ENCODE measurements around the gene SYNGR1.
"Not testable (repeated sequence)": the region's sequence is repeated elsewhere in the genome, so short reads cannot be mapped to it uniquely, and the experiment has no call there.

The SYNGR1 gene

GRCh38 chr22:39348909-39349505 lies 784 bp upstream of the SYNGR1 start:
- in situ Hi-C loops (cut with MboI; ENCODE audit: low sequenced_read_pairs) = no loop called here

GRCh38 chr22:39349506-39349966 lies 255 bp upstream of the SYNGR1 start:
- in situ Hi-C loops (cut with MboI; ENCODE audit: low sequenced_read_pairs) = no loop called here

GRCh38 chr22:39350757-39351688 lies 1.2 kb downstream of the SYNGR1 start:
- in situ Hi-C loops (cut with MboI; ENCODE audit: low sequenced_read_pairs) = no loop called here

- in situ Hi-C loops (cut with MboI; ENCODE audit: low sequenced_read_pairs) = no loop called here
These were observed 2.0 kb downstream of the SYNGR1 start for GRCh38 chr22:39351689-39352214.

GRCh38 chr22:39352306-39352891 lies 2.6 kb downstream of the SYNGR1 start:
- in situ Hi-C loops (cut with MboI; ENCODE audit: low sequenced_read_pairs) = no loop called here

- in situ Hi-C loops (cut with MboI; ENCODE audit: low sequenced_read_pairs) = no loop called here
These were observed 3.6 kb downstream of the SYNGR1 start for GRCh38 chr22:39353346-39353745.

GRCh38 chr22:39355080-39355479 lies 5.3 kb downstream of the SYNGR1 start:
- in situ Hi-C loops (cut with MboI; ENCODE audit: low sequenced_read_pairs) = no loop called here

GRCh38 chr22:39355805-39356204 lies 6.0 kb downstream of the SYNGR1 start:
- in situ Hi-C loops (cut with MboI; ENCODE audit: low sequenced_read_pairs) = not testable (repeated sequence)

- in situ Hi-C loops (cut with MboI; ENCODE audit: low sequenced_read_pairs) = no loop called here
These were observed 6.7 kb downstream of the SYNGR1 start for GRCh38 chr22:39356464-39356863.

- in situ Hi-C loops (cut with MboI; ENCODE audit: low sequenced_read_pairs) = not testable (repeated sequence)
These were observed 7.6 kb downstream of the SYNGR1 start for GRCh38 chr22:39357110-39358108.

GRCh38 chr22:39358197-39358596 lies 8.4 kb downstream of the SYNGR1 start:
- in situ Hi-C loops (cut with MboI; ENCODE audit: low sequenced_read_pairs) = not testable (repeated sequence)

GRCh38 chr22:39359659-39360195 lies 9.9 kb downstream of the SYNGR1 start:
- in situ Hi-C loops (cut with MboI; ENCODE audit: low sequenced_read_pairs) = no loop called here

- in situ Hi-C loops (cut with MboI; ENCODE audit: low sequenced_read_pairs) = no loop called here
These were observed 10.5 kb downstream of the SYNGR1 start for GRCh38 chr22:39360242-39360641.

GRCh38 chr22:39360674-39361413 lies 11.1 kb downstream of the SYNGR1 start:
- in situ Hi-C loops (cut with MboI; ENCODE audit: low sequenced_read_pairs) = no loop called here

GRCh38 chr22:39361496-39361895 lies 11.7 kb downstream of the SYNGR1 start:
- in situ Hi-C loops (cut with MboI; ENCODE audit: low sequenced_read_pairs) = no loop called here

GRCh38 chr22:39362271-39362670 lies 12.5 kb downstream of the SYNGR1 start:
- in situ Hi-C loops (cut with MboI; ENCODE audit: low sequenced_read_pairs) = no loop called here

- in situ Hi-C loops (cut with MboI; ENCODE audit: low sequenced_read_pairs) = no loop called here
These were observed 13.1 kb downstream of the SYNGR1 start for GRCh38 chr22:39362932-39363331.

- in situ Hi-C loops (cut with MboI; ENCODE audit: low sequenced_read_pairs) = no loop called here
These were observed 14.1 kb downstream of the SYNGR1 start for GRCh38 chr22:39363751-39364515.

All from hTERT RPE-1 (cell line).